RWPE2 (cell line): ENCODE measurements around the gene IL1RAPL2.
A peak's percentile ranks its signal among the peaks of the same experiment; 100 is the strongest.

Source experiments
- ATAC-seq: fragments of 200-7000 bp; cut with Tn5 transposase; 3 replicates; pipeline ENCODE4 v1.9.1; 2021; ENCODE audit warnings: low read depth
- DNase-seq: peaks from one replicate; pipeline ENCODE4 v3.0.0-alpha.2; 2020; ENCODE audit warnings: low spot score
- H3K27ac ChIP-seq: fragments of 450-650 bp; 2 replicates; pipeline ENCODE4 v1.5.1; 2017; ENCODE audit warnings: mild to moderate bottlenecking; ENCODE audit not compliant: poor library complexity, severe bottlenecking
- H3K27me3 ChIP-seq: fragments of 250-450 bp; sonication (Bioruptor Pico); 2 replicates; pipeline ENCODE4 v1.5.1; 2021; ENCODE audit warnings: mild to moderate bottlenecking, moderate library complexity; ENCODE audit not compliant: insufficient read depth, poor library complexity, severe bottlenecking
- H3K36me3 ChIP-seq: fragments of 250-450 bp; sonication (Bioruptor Pico); 2 replicates; pipeline ENCODE4 v1.5.1; 2020; ENCODE audit warnings: low read depth, mild to moderate bottlenecking, moderate library complexity
- H3K4me1 ChIP-seq: fragments of 250-450 bp; sonication (Bioruptor Pico); 2 replicates; pipeline ENCODE4 v1.5.1; 2021; ENCODE audit warnings: mild to moderate bottlenecking, moderate library complexity; ENCODE audit not compliant: insufficient read depth, poor library complexity, severe bottlenecking
- H3K4me3 ChIP-seq: fragments of 250-450 bp; sonication (Bioruptor Pico); 2 replicates; pipeline ENCODE4 v1.5.1; 2021; ENCODE audit warnings: mild to moderate bottlenecking, moderate library complexity; ENCODE audit not compliant: severe bottlenecking
- H3K9me3 ChIP-seq: fragments of 250-450 bp; sonication (Bioruptor Pico); 2 replicates; pipeline ENCODE4 v1.5.1; 2021; ENCODE audit warnings: mild to moderate bottlenecking, moderate library complexity; ENCODE audit not compliant: severe bottlenecking
- CTCF ChIP-seq: fragments of 450-650 bp; IDR thresholded peaks from one replicate; pipeline ENCODE4 v1.5.1; 2017; ENCODE audit warnings: mild to moderate bottlenecking, moderate library complexity; ENCODE audit not compliant: poor library complexity, severe bottlenecking

The IL1RAPL2 gene

GRCh38 chrX:105634180-105634579 lies 1068.2 kb downstream of the IL1RAPL2 start:
- H3K4me3 ChIP-seq, result no peak overlapping the region
- no peak for TF ChIP-seq CTCF
- DNase-seq (no peak), ATAC-seq (no peak)
- H3K27me3 ChIP-seq, result no peaks in the 10 kb centered on the region
- H3K4me1 ChIP-seq, result no peaks in the 10 kb centered on the region
- H3K9me3 ChIP-seq, result no peaks in the 10 kb centered on the region
- H3K36me3 ChIP-seq, result no peaks in the 10 kb centered on the region
- no peak overlapping the region for H3K27ac ChIP-seq

GRCh38 chrX:105635794-105636193 lies 1069.8 kb downstream of the IL1RAPL2 start:
- TF ChIP-seq CTCF, result no peak

GRCh38 chrX:105636667-105637066 lies 1070.7 kb downstream of the IL1RAPL2 start:
- DNase-seq, result no peak
- no peak for TF ChIP-seq CTCF
- Histone ChIP-seq H3K27me3 (no peaks in the 10 kb centered on the region), H3K4me3 (no peak overlapping the region), H3K9me3 (no peaks in the 10 kb centered on the region), H3K36me3 (no peaks in the 10 kb centered on the region), H3K4me1 (no peaks in the 10 kb centered on the region), H3K27ac (no peak overlapping the region)
- peak; percentile 33; the same call in 1 of the 3 replicates for ATAC-seq

More at GRCh38 chrX:105635794-105636193, 1069.8 kb downstream of the IL1RAPL2 start:
- no peak overlapping the region for H3K4me3 ChIP-seq
- no peak for ATAC-seq
- no peak overlapping the region for H3K27ac ChIP-seq
- no peak for DNase-seq
- H3K36me3 ChIP-seq, result no peaks in the 10 kb centered on the region
- H3K4me1 ChIP-seq, result no peaks in the 10 kb centered on the region
- H3K9me3 ChIP-seq, result no peaks in the 10 kb centered on the region
- no peaks in the 10 kb centered on the region for H3K27me3 ChIP-seq

- no peak for TF ChIP-seq CTCF
- H3K36me3 ChIP-seq, result no peaks in the 10 kb centered on the region
- ATAC-seq (peak; percentile 45; the same call in 1 of the 3 replicates), DNase-seq (no peak)
- H3K9me3 ChIP-seq, result no peaks in the 10 kb centered on the region
- no peak overlapping the region for H3K27ac ChIP-seq
- H3K27me3 ChIP-seq, result no peaks in the 10 kb centered on the region
- no peak overlapping the region for H3K4me3 ChIP-seq
- H3K4me1 ChIP-seq, result no peaks in the 10 kb centered on the region
These were observed 1079.8 kb downstream of the IL1RAPL2 start for GRCh38 chrX:105645667-105646357.
